GM13977 (cell line): ENCODE results near the gene FA2H.

Source experiments
- DNase-seq: peaks from one replicate; pipeline ENCODE4 v3.0.0; 2012; ENCODE audit warnings: low spot score
- in situ Hi-C: fragments of 300-500 bp; cut with MboI; formaldehyde crosslinking; loops from one replicate; pipeline ENCODE4 v1.12.0; 2022; ENCODE audit warnings: low sequenced_read_pairs, low pct_unique_long_range_greater_than_20kb, mixed read lengths, inconsistent platforms; ENCODE audit not compliant: unreplicated experiment
- TF ChIP-seq, protein P1 (sequence below): IDR thresholded peaks from 2 replicates; pipeline ENCODE4 v1.5.1; 2012; ENCODE audit warnings: mild to moderate bottlenecking, control low read depth; ENCODE audit not compliant: insufficient read depth; ENCODE audit errors: extremely low read depth, missing control alignments

Gene FA2H

DNA sequence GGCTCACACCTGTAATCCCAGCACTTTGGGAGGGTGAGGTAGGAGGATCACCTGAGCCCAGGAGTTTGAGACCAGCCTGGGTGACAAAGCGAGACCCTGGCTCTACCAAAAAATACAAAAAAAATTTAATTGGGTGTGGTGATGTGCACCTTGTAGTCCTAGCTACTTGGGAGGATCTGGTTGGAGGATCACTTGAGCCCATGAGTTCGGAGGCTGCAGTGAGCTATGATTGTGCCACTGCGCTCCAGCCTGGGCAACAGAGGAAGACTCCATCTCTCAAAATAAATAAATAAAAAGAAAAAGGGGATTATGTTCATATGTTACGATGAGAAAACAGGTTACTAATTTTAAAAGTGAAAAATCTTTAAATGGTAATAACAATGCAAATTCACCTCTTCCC is 75.0 kb downstream of the FA2H start:
- DNase-seq: no peak
- TF ChIP-seq, protein P1, sequence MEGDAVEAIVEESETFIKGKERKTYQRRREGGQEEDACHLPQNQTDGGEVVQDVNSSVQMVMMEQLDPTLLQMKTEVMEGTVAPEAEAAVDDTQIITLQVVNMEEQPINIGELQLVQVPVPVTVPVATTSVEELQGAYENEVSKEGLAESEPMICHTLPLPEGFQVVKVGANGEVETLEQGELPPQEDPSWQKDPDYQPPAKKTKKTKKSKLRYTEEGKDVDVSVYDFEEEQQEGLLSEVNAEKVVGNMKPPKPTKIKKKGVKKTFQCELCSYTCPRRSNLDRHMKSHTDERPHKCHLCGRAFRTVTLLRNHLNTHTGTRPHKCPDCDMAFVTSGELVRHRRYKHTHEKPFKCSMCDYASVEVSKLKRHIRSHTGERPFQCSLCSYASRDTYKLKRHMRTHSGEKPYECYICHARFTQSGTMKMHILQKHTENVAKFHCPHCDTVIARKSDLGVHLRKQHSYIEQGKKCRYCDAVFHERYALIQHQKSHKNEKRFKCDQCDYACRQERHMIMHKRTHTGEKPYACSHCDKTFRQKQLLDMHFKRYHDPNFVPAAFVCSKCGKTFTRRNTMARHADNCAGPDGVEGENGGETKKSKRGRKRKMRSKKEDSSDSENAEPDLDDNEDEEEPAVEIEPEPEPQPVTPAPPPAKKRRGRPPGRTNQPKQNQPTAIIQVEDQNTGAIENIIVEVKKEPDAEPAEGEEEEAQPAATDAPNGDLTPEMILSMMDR: no peak
- in situ Hi-C loops: no loop called here

DNA sequence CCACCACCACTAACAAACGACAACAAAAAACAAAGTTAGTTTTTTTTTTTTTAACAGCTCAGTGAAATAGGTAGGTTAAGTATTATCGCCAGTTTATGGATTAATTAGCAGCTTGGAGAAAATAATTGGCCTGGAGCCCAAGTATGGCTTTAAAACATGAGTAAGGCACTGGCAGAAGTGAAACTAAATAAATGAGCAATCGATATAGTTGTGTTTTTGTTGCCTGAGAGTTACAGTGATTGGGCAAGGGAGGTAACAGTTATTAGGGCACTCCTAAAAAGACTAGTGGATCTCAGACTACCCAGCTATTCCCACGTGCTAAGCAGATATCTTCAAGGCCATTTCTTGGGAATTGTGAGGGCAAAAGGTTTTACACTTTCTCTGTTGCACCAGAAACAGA is 76.4 kb downstream of the FA2H start:
- in situ Hi-C loops: no loop called here
- TF ChIP-seq, protein P1: no peak
- DNase-seq: peak; percentile 62

DNA sequence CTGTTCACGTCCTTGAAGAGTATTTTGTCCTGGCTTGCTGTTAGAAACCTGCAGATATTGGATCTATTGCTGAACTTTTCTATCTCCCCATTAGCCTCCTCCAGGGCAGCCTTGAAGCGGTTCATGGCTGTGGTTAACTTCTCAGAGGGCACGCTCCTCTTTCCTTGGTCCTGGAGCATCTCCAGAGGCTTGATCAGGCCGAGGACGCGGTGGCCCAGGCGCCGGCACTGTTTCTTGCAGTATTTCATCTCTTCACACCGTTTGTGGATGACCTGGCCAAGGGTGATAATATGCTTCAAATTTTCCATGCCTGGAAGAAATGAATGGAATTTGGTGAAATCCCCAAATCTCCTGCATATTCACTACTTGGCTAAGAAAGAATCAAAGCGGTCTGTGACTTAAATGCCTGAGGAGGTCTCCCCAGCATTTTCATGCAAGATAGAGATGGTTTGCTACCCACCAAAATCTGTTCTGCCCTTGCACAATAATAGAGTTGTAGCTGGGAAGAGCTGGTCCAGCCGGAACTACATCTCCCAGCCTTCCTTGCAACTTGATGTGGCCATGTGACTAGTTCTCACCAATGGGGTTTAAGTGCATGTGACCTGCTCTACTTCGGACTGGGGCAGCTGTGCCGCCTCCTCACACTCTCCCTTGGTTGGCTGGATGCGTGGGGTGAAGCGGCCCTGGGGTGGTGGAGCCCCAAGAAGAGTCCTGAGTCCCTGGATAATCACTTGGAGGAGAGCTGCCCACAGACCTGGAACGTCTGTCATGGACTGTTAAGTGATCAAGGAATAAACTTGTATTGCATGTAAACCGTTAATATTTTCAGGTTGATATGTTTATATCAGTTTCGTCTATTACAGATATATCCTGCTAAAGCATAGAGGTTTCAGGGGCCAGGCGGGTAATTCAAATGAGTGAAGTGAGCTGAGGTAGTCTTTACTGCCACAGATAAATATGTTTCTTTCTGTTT is 78.9 kb downstream of the FA2H start:
- in situ Hi-C loops: no loop called here
- TF ChIP-seq, protein P1: no peak
- DNase-seq: peak; percentile 87

DNA sequence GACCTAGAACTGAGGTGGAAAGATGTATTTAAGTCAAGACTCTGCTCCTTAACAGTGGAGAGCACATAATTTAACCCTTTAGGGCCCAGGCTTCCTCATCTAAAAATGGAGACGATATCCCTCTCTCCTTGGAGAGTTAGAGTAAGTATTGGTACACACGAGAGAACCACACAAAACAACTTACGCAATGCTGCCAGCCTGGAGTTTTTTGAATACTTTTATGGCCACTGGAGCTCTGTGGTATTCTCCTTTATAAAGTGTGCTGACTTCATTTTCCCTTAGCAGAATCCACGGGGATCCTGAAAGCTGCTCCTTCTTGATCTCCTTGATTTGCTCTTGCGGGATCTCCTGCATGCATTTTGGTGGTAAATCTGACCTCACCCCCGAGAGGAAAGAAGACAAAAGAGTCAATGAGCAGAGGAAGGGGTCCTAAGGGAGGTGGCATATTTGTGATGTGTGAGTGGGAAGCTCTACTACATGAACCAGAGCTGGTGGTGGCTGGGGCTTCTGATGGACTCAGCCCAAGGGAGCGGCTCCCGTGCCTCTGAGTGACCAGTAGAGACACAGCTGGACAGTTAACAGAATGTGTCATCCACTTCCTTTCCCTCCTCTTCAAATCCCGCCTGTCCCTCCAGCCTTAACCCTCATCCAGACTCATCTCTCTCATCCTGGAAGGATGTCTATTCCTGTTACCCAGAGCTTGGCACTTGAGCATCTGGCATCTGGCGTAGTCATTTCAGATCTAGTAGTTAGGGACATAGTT is 83.3 kb downstream of the FA2H start:
- TF ChIP-seq, protein P1: no peak
- in situ Hi-C loops: no loop called here
- DNase-seq: no peak

DNA sequence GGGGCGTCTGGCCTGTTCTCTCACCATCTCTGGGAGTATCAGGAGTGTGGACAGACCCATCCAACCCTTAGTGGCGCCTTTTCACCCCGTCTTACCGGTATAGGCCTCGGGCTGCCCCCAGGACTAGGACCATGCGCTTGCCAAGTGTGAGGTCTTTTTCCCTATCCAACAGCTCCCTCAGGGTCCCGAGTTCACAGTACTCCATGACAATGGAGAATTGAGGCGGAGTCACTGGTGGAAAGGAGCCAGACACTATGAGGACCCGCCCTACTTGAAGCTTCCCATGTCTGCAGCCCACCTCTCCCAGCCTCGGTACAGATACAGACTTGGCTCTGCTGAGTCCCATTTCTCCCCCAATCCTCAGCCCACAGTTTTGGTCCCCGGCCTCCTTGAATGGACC is 92.1 kb downstream of the FA2H start:
- TF ChIP-seq, protein P1: no peak
- in situ Hi-C loops: no loop called here
- DNase-seq: no peak

DNA sequence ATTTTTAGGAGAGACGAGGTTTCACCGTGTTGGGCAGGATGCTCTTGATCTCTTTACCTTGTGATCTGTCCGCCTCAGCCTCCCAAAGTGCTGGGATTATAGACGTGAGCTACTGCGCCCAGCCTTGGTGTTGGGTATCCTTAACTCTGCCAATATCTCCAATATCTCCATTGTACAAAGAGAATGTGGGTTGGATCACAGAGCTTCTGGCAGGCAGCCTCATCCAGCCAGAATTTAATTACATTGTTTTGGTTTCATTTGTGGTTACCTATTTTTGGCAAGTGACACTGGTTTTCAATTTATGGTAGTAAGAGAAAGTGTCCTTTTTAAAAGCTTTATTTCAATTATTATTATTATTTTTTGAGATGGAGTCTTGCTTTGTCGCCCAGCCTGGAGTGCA is 93.9 kb downstream of the FA2H start:
- DNase-seq: no peak
- TF ChIP-seq, protein P1: no peak
- in situ Hi-C loops: no loop called here
